Osteoblast (primary cell): ENCODE data around the gene AHSP. TPM values are rescaled to one million over a fixed set of nuclear protein-coding genes. Genes with fewer than 3 reads are reported as not detected.
A peak's percentile ranks its signal among the peaks of the same experiment; 100 is the strongest.
"Not testable (repeated sequence)": the region's sequence is repeated elsewhere in the genome, so short reads cannot be mapped to it uniquely, and the experiment has no call there.

Source experiments
- DNase-seq: peaks from one replicate; pipeline ENCODE4 v3.0.0; 2011; ENCODE audit warnings: low spot score, mixed read lengths; ENCODE audit not compliant: insufficient read length; ENCODE audit errors: missing footprints
- H2AFZ ChIP-seq: 2 replicates; pipeline ENCODE4 v1.6.0; 2011; ENCODE audit warnings: mild to moderate bottlenecking, low read length
- H3K27ac ChIP-seq: 2 replicates; pipeline ENCODE4 v1.5.1; 2011; ENCODE audit warnings: mild to moderate bottlenecking, low read depth, low read length, moderate library complexity
- H3K27me3 ChIP-seq: 2 replicates; pipeline ENCODE4 v1.6.0; 2012; ENCODE audit warnings: mild to moderate bottlenecking, control low read depth, inconsistent platforms, low read length, moderate library complexity; ENCODE audit not compliant: insufficient read depth
- H3K36me3 ChIP-seq: 2 replicates; pipeline ENCODE4 v1.5.1; 2011; ENCODE audit warnings: mild to moderate bottlenecking, low read length, control low read depth, moderate library complexity; ENCODE audit not compliant: insufficient read depth
- H3K4me1 ChIP-seq: 2 replicates; pipeline ENCODE4 v1.5.1; 2011; ENCODE audit warnings: mild to moderate bottlenecking, low read length, control low read depth, moderate library complexity; ENCODE audit not compliant: insufficient read depth
- H3K4me2 ChIP-seq: 2 replicates; pipeline ENCODE4 v1.6.0; 2011; ENCODE audit warnings: mild to moderate bottlenecking, low read length; ENCODE audit not compliant: insufficient read depth
- H3K4me3 ChIP-seq: fragments of 200-600 bp; sonication (generic); 3 replicates; pipeline ENCODE4 v1.5.1; 2012; ENCODE audit warnings: mild to moderate bottlenecking, low read length, inconsistent platforms; ENCODE audit not compliant: insufficient read depth
- H3K79me2 ChIP-seq: 2 replicates; pipeline ENCODE4 v1.6.0; 2012; ENCODE audit warnings: mild to moderate bottlenecking, low read length, control low read depth, inconsistent platforms; ENCODE audit not compliant: insufficient read depth
- H3K9me3 ChIP-seq: 2 replicates; pipeline ENCODE4 v1.5.1; 2011; ENCODE audit warnings: low read depth, low read length, control low read depth
- H4K20me1 ChIP-seq: 2 replicates; pipeline ENCODE4 v1.6.0; 2012; ENCODE audit warnings: mild to moderate bottlenecking, low read length, control low read depth; ENCODE audit not compliant: insufficient read depth
- total RNA-seq: library from RNA; depleted of rRNA; stranded (reverse); fragments of >200 nt; gene quantifications from 2 replicates; pipeline ENCODE4 v1.2.3, GENCODE V29; 2012
- TF ChIP-seq, protein P1 (sequence below): IDR thresholded peaks from 2 replicates; pipeline ENCODE4 v1.5.1; 2011; ENCODE audit warnings: mild to moderate bottlenecking, low read depth, low read length, moderate library complexity; ENCODE audit errors: extremely low read depth

Gene AHSP
- total RNA-seq, 1 donor, result not detected

DNA sequence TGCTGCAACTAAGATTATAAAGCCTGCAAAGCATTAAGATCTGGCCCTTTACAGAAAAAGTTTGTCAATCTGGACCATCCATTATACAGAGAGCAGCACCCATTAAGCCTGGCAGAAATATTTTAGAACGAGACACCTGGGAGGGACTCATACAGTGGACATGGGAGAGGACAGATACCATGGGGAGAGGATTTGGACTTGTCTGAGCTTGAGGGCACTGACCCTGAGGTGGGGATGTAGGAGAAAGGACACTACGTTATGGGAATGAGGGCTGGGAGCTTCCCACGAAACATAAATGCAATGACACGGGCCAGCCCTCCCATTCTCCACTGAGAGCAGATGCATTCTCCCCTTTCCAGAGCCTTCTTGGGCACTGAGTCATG lies 25.7 kb upstream of the AHSP start:
- DNase-seq, result no peak
- Histone ChIP-seq H3K4me2 (no peak overlapping the region), H3K79me2 (peaks cover 24% of the 10 kb centered on the region), H2AFZ (no peak overlapping the region), H3K4me3 (no peak overlapping the region), H3K27ac (no peak overlapping the region), H3K4me1 (peaks cover 16% of the 10 kb centered on the region), H3K27me3 (no peaks in the 10 kb centered on the region), H3K9me3 (no peaks in the 10 kb centered on the region), H3K36me3 (peaks cover 36% of the 10 kb centered on the region), H4K20me1 (peaks cover 13% of the 10 kb centered on the region)
- TF ChIP-seq, protein P1, sequence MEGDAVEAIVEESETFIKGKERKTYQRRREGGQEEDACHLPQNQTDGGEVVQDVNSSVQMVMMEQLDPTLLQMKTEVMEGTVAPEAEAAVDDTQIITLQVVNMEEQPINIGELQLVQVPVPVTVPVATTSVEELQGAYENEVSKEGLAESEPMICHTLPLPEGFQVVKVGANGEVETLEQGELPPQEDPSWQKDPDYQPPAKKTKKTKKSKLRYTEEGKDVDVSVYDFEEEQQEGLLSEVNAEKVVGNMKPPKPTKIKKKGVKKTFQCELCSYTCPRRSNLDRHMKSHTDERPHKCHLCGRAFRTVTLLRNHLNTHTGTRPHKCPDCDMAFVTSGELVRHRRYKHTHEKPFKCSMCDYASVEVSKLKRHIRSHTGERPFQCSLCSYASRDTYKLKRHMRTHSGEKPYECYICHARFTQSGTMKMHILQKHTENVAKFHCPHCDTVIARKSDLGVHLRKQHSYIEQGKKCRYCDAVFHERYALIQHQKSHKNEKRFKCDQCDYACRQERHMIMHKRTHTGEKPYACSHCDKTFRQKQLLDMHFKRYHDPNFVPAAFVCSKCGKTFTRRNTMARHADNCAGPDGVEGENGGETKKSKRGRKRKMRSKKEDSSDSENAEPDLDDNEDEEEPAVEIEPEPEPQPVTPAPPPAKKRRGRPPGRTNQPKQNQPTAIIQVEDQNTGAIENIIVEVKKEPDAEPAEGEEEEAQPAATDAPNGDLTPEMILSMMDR, result no peak

DNA sequence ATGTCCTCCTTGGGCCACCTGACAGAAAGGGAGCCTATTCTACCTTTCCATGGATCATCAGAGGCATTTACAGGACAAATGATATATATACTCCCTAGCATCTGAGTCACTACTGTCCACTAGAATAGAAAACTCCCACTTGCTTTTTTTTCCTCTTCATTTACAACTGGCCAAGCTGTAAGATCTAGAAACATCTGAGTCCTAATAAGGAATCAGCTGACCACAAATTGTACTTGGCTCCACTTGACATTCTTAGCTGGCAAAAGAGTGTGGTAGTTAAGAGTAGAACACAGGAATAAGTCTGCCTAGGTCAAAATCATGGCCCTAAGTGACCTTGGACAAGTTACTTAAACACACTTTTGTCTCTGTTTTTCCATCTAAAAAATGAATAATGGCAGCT lies 24.7 kb upstream of the AHSP start:
- H3K9me3 ChIP-seq, result no peaks in the 10 kb centered on the region
- no peaks in the 10 kb centered on the region for H3K27me3 ChIP-seq
- H3K27ac ChIP-seq, result no peak overlapping the region
- DNase-seq, result peak; percentile 87
- H3K4me3 ChIP-seq, result no peak overlapping the region
- peaks cover 34% of the 10 kb centered on the region for H3K79me2 ChIP-seq
- H2AFZ ChIP-seq, result no peak overlapping the region
- H3K4me2 ChIP-seq, result no peak overlapping the region
- H3K36me3 ChIP-seq, result peaks cover 31% of the 10 kb centered on the region
- peaks cover 13% of the 10 kb centered on the region for H4K20me1 ChIP-seq
- peaks cover 23% of the 10 kb centered on the region for H3K4me1 ChIP-seq
- TF ChIP-seq, protein P1, result no peak

DNA sequence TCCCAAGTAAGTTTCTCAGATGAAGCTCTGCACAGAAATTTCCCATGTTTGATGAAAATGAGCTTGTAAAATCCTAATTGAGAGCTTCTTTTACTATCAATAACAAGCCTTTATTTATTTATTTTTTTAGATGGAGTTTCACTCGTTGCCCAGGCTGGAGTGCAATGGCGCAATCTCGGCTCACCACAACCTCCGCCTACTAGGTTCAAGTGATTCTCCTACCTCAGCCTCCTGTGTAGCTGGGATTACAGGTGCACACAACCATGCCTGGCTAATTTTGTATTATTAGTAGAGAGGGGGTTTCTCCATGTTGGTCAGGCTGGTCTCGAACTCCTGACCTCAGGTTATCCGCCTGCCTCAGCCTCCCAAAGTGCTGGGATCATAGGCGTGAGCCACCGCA lies 24.1 kb upstream of the AHSP start:
- peaks cover 23% of the 10 kb centered on the region for H3K4me1 ChIP-seq
- peaks cover 40% of the 10 kb centered on the region for H3K79me2 ChIP-seq
- H3K4me3 ChIP-seq, H3K27ac ChIP-seq, H3K27me3 ChIP-seq, H3K4me2 ChIP-seq, H2AFZ ChIP-seq, H3K9me3 ChIP-seq, DNase-seq: not testable (repeated sequence)
- peaks cover 31% of the 10 kb centered on the region for H3K36me3 ChIP-seq
- peaks cover 13% of the 10 kb centered on the region for H4K20me1 ChIP-seq

DNA sequence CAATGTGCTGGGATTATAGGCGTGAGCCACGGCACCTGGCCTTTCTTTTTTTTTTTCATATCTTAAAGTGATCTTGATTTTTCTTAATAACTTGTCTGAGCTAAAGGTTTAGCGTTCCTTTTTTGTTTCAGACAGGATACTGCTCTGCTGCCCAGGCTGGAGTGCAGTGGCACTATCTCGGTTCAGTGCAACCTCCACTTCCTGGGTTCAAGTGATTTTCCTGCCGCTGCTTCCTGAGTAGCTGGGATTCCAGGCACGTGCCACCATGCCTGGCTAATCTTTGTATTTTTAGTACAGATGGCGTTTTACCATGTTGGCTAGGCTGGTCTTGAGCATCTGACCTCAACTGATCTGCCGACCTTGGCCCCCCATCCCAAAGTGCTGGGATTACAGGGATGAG lies 23.5 kb upstream of the AHSP start:
- peaks cover 13% of the 10 kb centered on the region for H4K20me1 ChIP-seq
- H2AFZ ChIP-seq, result no peak overlapping the region
- H3K9me3 ChIP-seq, result no peaks in the 10 kb centered on the region
- DNase-seq, result no peak
- TF ChIP-seq, protein P1, result no peak
- H3K27me3 ChIP-seq, result no peaks in the 10 kb centered on the region
- H3K4me1 ChIP-seq, result peaks cover 28% of the 10 kb centered on the region
- no peak overlapping the region for H3K27ac ChIP-seq
- H3K4me2 ChIP-seq, result no peak overlapping the region
- peaks cover 31% of the 10 kb centered on the region for H3K36me3 ChIP-seq
- H3K79me2 ChIP-seq, result peaks cover 44% of the 10 kb centered on the region
- H3K4me3 ChIP-seq, result no peak overlapping the region

DNA sequence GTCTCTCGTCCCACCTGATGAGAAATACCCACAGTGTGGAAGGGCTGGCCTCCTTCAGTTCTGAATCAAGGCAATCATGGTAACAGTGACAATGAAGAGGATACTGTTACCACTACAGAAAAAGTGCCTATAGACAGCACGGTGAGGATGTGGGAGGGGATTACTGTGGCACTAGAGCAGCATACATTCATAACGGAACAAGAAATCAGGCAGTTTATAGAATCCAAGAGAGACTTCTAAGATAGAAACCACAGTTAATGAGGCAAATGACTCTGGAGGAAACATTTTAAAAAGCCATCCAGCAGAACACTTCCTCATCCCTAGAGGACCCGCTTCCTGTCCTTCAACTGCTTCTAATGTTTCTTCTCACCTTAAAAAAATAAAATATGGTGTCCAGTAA lies 22.2 kb upstream of the AHSP start:
- no peak overlapping the region for H3K4me2 ChIP-seq
- H3K79me2 ChIP-seq, result peaks cover 44% of the 10 kb centered on the region
- H2AFZ ChIP-seq, result no peak overlapping the region
- H3K9me3 ChIP-seq, result no peaks in the 10 kb centered on the region
- peaks cover 22% of the 10 kb centered on the region for H3K36me3 ChIP-seq
- no peak overlapping the region for H3K4me3 ChIP-seq
- TF ChIP-seq, protein P1, result no peak
- no peak for DNase-seq
- H3K27me3 ChIP-seq, result no peaks in the 10 kb centered on the region
- H4K20me1 ChIP-seq, result peaks cover 9% of the 10 kb centered on the region
- peaks cover 32% of the 10 kb centered on the region for H3K4me1 ChIP-seq
- no peak overlapping the region for H3K27ac ChIP-seq
